ENCODE measurements around the gene UBAP1.
"Not testable (repeated sequence)": the region's sequence is repeated elsewhere in the genome, so short reads cannot be mapped to it uniquely, and the experiment has no call there.

The UBAP1 gene

DNA sequence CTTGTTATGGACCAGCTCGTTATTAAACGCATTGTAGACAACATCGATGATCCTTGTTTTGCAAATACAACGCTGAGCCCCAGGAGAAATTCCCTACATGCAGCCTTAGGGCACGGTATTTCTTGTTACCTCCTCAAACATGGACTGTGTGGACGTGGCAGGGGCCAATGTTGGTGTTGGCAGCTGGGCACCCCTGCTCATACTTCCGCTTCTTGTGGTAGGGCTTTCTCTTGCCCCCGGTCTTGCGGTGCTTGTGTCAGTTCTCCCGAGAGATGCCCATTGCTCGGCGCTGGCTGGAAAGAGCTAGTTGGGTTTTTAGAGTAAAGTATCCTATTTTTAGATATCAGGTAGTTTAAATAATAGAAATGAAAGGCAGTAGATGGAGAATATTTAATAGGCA is 45.5 kb downstream of the UBAP1 start:
- DNase-seq (ENCODE audit: low read depth in 2 of 2) = no peak

DNA sequence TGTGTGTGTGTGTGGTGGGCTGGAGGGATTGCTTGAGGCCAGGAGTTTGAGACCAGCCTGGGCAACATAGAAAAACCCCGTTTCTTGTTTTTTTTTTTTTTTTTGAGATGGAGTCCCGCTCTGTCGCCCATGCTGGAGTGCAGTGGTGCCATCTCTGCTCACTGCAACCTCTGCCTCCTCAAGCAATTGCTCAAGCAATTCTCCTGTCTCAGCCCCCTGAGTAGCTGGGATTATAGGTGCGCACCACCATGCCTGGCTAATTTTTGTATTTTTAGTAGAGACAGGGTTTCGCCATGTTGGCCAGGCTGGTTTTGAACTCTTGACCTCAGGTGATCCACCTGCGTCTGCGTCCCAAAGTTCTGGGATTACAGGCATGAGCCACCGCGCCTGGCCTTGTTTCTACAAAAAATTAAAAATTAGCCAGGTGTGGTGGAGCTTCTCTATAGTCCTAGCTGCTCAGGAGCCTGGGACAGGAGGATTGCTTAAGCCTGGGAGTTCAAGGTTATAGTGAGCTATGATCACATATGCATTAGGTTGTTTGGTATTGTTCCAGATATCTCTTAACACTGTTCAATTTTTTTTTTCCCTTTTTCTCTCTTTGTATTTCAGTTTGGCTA is 47.4 kb downstream of the UBAP1 start:
- DNase-seq (ENCODE audit: low read depth in 2 of 2) = not testable (repeated sequence)

DNA sequence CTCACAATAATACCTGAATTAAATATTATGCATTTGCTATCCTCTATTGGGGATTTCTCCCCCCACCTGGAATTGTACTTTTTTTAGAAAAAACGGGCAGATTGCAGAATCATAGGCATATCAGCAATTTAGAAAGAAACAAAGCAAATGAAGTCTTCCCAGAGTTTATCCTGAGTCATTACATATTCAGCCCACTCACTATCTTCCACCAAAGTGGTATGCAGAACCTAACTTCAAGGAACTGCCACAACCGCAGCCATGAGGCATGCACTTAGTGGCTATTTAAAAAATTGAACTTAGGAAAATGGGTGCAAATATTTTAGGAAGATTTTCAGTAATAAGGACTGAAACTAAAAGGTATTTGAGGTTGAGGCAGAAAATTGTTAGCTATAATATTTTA is 48.6 kb downstream of the UBAP1 start:
- DNase-seq (ENCODE audit: low read depth in 2 of 2) = no peak

DNA sequence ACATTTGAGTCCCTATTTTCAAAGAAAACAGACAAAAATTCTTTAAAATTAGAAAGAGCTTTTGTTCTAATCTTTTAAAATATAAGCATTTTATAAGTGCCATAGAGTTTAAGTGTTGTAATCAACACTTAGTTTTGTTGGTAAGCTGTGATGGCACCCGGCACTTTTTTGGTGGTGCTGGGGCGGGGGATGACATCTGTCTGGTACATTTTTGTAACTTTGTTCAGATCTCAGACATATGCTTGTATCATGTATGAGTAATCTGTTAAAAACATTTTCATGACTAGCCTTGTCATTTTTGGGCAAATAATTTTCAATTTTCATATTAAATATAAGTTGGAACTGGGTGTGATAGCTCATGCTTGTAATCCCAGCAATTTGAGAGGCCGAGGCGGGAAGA is 51.7 kb downstream of the UBAP1 start:
- DNase-seq (ENCODE audit: low read depth in 2 of 2) = no peak

DNA sequence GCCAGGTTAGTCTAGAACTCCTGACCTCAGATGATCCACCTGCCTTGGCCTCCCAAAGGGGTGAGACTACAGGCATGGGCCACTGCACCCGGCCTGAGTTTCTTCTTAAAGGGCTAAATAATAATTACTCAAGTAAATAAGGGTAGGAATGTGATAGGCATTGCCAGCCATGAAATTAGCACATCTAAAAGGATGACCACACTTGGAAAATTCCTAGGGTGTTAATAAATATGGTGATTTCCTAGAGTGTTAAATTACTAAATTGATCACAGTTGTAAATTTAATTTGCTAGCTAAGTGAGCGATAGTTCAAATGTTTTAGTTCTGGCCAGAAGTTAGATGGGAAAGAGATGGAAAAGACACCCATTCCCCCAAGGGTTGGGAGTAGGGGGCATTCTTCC is 53.4 kb downstream of the UBAP1 start:
- DNase-seq (ENCODE audit: low read depth in 2 of 2) = no peak

DNA sequence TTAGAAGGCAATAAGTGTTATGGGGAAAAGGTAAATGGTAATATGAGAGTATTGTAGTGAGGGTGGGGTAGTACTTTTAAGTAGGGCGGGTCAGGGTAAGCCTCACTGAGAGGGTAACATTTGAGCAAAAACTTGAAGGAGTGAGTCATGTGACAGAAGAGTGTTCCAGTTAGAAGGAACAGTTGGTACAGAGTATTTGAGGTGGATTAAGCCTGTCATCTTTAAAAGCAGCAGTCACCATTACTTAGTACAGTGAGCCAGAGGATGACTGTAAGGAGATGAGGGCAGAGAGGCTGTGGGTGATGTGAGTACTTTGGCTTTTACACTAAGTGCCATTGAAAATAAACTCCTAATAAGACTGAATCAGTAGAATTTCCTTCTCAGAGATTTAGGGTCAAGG is 54.8 kb downstream of the UBAP1 start:
- DNase-seq (ENCODE audit: low read depth in 2 of 2) = no peak

DNA sequence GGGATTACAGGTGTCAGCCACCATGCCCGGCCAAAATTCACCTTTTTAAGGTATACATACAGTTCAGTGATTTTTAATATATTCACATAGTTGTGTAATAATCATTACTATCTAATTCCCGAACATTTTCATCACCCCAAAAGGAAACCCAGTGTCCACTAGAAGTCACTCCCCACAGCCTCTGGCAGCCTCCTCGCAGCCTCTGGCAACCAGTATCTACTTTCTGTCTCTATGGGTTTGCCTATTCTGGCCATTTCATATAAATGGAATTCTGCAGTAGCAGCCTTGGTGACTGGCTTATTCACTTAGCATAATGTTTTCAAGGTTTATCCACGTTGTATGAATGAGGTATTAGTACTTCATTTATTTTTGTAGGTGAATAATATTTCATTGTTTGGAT is 59.0 kb downstream of the UBAP1 start:
- no peak for DNase-seq (ENCODE audit: low read depth in 2 of 2)

DNA sequence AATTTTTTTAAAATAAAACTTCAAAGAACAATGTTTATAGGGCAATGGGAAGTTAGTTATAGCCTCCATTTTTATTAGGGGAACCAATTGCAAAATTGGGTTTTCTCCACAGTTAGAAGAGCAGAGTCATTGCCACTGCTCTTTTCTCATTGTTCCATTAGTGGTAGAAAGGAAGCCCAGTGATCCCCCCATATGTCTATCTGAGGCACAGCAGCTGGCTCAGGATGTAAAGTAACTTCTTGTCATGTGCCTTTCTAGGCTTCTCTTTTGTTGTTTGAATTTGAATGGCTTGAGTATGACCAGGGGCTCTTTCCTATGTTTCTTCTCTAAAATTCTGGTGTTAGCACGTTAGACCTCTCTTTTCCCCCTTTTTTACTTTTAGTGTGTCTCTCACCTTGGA is 61.2 kb downstream of the UBAP1 start:
- no peak for DNase-seq (ENCODE audit: low read depth in 2 of 2)

DNA sequence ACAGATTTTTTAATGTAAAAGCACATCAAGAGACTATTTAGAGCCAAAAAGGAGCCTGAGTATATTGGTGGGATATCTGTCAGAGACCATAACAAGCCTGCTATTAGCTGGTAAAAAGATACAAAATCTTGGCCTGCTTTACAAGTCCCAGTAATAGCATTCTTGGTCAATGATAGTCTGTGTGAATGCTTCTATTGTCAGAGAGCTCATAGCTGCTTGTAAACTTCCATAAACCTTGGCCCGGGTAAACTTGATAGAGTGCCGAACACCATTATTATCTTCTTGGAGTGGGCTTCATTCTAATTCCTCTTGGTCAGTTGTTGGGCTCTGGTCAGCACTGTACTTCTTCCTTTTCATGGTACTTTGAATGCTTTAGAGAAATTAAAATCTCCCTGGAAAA is 64.0 kb downstream of the UBAP1 start:
- DNase-seq (ENCODE audit: low read depth in 2 of 2) = no peak

DNA sequence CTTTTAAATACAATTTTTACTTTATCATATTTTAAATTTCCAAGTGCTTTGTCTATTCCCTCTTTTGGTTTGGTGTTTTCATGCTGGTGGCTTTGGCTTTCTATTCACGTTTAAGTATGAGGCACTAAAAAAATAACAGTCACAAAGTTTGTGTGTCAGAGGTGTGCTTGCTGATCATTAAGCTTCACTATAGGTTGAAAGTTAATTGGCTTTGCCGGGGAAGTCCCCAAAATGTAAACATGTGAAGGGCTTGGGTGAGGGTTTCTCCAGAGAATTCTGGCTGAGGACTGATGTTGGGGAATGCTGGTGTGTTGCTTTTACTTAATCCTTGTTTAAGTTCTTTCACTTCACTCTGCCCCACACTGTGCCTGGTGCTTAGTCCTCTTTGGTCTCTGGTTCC is 66.4 kb downstream of the UBAP1 start:
- DNase-seq (ENCODE audit: low read depth in 2 of 2) = not testable (repeated sequence)

DNA sequence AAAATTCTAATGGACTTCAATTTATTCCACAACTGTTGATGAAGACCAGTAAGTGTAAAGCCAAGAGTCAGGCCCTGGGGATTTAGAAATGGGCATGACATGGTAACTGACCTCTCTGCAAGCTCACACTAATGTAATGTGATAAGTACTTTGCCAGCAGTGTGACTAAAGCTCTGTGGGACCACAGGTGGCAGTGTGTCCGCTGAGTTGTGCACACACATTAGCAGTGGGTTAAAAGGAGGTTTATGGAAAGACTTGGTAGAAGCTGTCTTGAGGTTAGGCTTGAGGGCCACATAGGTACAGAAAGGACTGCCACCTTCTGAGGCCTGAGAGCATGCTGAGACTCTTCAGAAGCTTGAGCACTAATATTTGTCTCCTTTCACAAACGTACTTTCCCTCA is 67.6 kb downstream of the UBAP1 start:
- DNase-seq (ENCODE audit: low read depth in 2 of 2) = no peak

DNA sequence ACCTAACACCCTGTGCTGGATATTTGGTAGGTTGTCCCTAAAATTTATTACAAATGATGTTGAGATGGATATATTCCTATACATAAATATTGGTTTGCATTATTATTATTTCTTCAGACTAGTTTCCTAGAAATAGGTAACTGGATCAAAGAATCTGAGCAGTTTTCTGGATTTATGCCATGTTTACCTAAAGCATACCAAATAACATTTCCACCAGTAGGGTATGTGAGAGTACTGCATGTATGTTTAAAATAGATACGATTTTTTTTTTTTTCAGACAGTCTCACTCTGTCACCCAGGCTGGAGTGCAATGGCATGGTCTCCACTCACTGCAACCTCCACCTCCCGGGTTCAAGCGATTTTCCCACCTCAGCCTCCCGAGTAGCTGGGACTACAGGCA is 68.9 kb downstream of the UBAP1 start:
- not testable (repeated sequence) for DNase-seq (ENCODE audit: low read depth in 2 of 2)

DNA sequence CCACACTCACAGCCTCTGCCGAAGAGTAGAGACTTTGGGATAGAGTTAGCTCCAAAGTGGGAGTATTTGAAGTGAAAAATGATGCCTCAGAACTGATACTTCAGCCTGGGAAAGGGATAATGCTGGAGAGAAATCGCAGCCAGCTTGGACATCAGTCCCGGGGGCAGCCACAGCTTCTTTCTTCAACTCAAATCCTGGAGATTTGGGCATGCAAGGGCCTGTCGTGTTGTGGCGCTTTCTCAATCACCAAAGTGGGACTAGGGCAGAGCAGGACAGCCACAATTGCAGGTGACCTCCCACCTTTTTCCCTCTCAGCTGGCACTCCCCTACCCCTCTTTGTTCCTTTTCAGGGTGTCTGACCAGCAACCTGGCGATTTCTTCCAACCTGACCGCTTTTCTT is 70.4 kb downstream of the UBAP1 start:
- DNase-seq (ENCODE audit: low read depth in 2 of 2) = no peak

DNA sequence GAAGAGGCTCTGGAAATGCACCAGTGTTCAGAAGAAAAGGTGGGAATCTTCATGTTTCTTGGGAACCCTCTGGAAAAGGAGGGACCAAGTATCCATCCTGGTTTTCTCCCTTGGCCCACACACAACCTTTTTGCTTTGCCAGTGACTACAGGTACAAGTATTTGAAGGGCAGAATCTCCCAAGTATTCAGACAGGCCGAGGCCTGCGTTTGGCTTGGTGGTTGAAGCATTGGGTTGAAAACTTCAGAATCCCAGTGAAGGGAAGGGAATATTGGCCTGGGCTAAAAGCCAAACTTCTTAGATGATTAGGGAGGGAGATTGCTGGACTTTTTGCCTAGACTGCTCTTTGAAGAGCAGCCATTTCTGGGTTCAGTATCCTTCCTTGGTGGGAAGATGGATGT is 71.9 kb downstream of the UBAP1 start:
- no peak for DNase-seq (ENCODE audit: low read depth in 2 of 2)

DNA sequence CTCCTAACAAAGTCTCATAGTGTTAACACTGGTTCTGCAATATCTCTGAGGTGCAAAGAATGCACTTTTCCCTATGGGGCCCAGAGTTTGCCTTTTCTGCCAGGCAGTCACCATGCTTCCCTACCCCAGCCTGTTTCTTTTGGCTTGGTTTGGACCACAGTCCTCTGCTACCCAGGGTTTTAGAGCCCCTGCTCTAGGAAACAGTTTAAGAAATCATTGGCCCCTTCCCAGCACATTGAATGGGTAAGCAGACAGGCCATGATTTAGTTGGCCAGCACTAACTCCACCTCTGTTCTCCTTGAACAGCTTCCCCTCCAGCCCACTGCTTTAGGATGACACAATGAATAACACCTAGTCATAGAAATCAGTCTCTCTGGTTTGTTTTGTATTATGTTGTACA is 73.2 kb downstream of the UBAP1 start:
- no peak for DNase-seq (ENCODE audit: low read depth in 2 of 2)

DNA sequence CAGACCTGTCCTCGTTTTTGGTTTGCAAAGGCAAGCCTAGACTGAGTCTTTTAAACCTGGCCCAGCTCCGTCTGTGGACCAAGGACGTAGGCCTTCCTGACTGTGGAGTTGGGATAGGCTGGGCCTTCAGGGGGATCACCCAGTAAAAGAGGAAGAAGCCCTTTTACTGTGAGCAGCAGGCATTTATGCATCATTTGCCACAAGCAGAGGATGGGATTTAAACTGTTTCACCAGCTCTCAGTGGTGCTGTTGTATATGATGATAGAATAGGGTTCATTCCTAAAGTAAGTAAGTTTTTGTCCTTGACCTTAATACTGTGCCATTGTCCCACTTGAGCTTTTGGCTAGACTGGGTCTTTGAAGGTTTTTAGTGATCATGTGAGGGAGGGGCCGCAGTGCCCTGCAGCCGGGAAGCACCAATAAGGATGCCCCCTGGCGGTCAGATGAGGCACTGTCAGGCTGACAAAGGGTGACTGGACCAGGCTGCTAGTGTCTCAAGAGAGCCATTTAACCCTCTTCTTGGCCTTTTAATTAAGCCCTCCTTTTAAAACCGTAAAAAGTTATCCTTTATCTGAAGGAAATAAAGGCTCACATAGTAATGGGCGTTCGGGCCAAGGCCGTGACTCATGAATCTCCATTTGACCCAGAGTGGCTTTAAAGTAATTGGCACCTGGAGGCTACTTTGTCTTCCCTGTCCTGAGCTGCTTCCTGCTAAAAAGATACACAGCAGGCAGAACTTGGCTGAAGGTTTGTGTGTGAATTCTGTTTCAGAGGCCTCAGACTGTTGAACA is 74.0 kb downstream of the UBAP1 start:
- peak; percentile 7 to 44 for DNase-seq (ENCODE audit: low read depth in 2 of 2)

DNA sequence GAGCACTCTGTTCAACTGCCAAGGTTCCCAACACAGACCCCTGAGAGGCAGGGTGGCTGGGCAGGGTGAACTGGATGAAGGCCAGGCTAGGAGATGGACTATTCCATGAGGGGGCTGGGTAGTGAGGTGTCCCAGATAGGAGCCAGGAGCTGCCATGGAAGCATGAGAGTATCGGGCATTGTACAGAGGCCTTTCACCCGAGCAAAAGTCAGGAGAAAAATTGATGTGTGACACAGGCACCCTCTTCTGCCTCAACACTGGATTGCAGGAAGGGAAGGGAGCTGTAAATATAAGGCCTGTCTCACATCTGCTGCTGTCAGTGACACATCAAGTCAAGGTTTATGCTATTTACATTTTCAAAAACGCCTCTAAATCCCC is 74.6 kb downstream of the UBAP1 start:
- no peak for DNase-seq (ENCODE audit: low read depth in 2 of 2)

DNA sequence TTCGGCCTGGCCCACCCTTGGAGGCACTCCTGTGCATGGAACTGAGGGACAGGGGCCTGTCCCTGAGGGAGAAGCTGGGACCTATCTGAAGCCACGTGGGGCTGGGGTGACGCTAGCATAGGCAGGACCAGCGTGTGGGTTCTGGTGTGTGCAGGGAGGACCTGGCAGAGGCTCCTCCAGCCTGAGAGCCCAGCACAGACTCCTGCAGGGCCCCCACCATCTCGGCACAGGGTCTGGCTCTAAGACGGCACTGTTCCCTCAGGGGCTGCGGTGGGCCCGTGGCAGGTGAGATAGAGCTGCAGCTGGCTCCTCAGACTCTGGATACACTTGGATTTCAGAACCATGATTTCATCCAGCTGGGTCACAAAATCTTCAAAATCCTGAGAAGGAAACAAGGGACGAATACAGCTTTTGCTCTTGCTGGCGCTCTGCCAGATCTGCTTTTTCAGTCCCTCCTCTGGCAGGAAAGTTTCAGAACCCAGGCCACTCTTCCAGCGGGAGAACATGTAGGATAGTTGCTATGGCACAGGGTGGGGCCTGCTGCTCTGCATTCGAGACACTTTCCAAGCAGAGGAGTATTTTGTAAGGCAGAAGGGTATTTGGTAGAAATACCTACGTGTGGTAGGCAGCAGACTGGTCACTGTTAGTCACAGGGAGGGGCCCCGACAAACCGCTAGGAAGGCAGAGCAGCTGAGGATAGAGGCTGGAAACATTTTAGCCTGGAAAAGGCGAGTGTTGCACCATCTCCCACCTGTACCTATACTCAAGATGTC is 75.5 kb downstream of the UBAP1 start:
- no peak for DNase-seq (ENCODE audit: low read depth in 2 of 2)

DNA sequence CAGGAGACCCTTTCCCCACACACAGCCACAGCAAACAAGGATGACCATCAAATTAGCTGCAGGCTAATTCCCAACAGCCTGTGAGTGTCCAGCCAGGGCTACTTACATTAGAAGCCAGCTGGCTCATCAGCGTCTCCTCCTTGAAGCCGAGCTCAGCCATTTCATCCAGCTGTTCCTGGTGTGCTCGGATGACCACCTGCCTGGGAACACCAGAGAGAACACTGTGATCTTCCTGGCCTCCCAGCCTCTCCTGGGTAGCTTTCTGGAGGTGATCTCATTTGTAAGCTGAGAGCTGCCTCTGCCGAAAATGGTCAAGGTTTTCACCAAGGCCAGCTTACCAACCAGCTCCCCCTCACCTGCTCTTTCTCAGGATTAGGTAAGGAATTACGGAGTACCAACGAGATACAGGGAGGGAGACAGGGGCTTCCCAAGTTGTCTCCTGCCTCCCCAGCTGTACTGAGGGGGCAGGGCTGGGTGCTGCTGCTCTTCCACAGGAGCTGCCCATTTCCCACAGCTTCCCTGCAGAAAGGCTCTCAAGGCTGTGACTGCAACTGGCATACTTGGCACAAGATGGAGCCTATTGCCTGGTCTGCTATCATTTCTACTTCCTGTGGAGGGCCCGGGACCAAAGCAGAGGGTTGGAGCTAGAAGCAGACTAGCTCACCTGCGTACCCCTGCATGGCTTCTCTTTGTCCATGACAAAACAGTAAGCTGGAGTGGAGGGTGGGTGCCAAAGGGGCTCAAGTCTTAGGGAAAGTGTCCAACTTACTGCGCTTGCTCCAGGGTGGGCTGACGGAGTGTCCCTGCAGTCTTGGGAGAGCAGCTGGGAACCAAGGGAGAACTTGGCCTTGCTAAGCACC is 76.4 kb downstream of the UBAP1 start:
- no peak for DNase-seq (ENCODE audit: low read depth in 2 of 2)

DNA sequence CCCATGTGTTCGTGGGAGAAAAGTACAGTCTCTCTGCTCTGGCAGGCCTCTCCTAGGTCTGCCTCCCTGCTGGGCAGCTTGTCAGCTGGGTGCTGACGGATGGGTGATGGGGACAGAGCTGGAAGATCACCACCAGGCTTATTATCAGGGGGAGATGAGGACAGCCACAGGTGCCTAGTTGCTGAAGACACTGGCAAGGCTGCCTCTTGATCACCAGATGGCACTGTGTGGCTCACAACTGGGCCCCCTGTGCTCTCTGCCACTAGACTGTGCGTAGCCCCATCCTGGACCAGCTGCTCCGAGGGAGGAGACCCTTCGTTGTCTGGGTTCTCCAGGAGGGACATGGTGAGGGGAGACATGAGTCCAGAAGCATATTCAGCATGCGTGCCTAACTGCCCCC is 77.3 kb downstream of the UBAP1 start:
- DNase-seq (ENCODE audit: low read depth in 2 of 2) = no peak

DNA sequence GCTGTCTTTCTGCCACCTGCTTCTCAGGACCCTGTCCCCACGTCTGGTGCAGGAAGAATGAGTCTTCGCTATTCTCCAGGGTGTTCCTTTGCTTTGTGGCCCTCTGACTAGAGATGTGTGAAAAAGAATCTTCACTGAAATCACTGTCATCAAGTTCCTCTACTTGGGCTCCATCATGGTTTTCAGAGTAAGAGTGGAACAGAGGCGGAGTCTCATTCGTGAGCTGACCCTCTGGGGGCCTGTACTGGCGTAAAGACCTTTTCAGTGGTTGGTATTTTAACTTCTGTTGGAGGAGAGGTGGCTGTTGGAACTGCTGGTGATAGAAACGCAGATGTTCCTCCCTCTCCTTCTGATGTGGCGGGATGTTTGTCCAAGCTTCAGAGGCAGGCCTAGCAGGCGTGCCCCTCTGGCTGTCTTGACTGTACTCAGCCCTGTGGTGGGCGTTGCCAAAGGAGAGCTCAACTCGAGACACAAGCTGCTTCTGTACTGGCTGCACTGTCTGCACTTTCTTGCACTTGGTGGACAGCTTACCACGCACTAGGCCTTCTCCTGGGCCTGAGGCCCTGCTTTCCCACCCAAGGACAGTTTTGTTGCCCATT is 78.2 kb downstream of the UBAP1 start:
- no peak for DNase-seq (ENCODE audit: low read depth in 2 of 2)

DNA sequence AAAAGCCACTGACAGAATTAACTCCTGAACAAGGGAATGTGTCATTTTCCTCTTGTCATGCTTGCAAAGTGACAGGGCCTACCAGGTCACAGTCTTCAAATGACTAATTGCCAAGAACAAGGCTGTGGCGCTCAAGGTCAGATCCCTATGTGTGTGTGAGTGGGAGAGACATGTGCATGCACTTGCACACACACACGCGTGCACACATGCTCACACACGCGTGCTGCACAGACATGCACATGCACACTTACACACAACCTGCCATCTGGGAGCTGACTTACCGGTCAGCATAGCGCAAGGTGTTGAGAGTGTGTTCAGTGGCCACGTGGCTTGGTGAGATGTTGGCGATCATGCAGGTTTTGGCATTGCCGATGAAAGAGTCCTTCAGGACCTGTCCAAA is 80.5 kb downstream of the UBAP1 start:
- no peak for DNase-seq (ENCODE audit: low read depth in 2 of 2)
